CD1c-positive myeloid dendritic cell (primary cell): ENCODE data around the gene CAVIN2.
A peak's percentile ranks its signal among the peaks of the same experiment; 100 is the strongest.

Experiments used
- DNase-seq: peaks from one replicate; pipeline ENCODE4 v3.0.0-alpha.2; 2016; ENCODE audit errors: extremely low spot score

Gene CAVIN2

GRCh38 chr2:191864628-191865374, 17.9 kb upstream of the CAVIN2 start:
- DNase-seq: peak; percentile 21

GRCh38 chr2:191863988-191864387, 17.1 kb upstream of the CAVIN2 start:
- no peak for DNase-seq

- no peak for DNase-seq
Observed at GRCh38 chr2:191862156-191862775, 15.4 kb upstream of the CAVIN2 start.

- no peak for DNase-seq
Observed at GRCh38 chr2:191860760-191861466, 14.0 kb upstream of the CAVIN2 start.

GRCh38 chr2:191859681-191860080, 12.8 kb upstream of the CAVIN2 start:
- DNase-seq: peak; percentile 42

- no peak for DNase-seq
Observed at GRCh38 chr2:191857886-191858285, 11.0 kb upstream of the CAVIN2 start.

GRCh38 chr2:191857259-191857805, 10.4 kb upstream of the CAVIN2 start:
- DNase-seq: no peak

GRCh38 chr2:191856111-191856876, 9.4 kb upstream of the CAVIN2 start:
- DNase-seq: no peak

GRCh38 chr2:191855382-191855781, 8.5 kb upstream of the CAVIN2 start:
- no peak for DNase-seq

GRCh38 chr2:191854382-191855372, 7.8 kb upstream of the CAVIN2 start:
- DNase-seq: no peak

- no peak for DNase-seq
Observed at GRCh38 chr2:191853843-191854242, 7.0 kb upstream of the CAVIN2 start.

GRCh38 chr2:191851158-191851557, 4.3 kb upstream of the CAVIN2 start:
- no peak for DNase-seq

GRCh38 chr2:191848771-191849767, 2.2 kb upstream of the CAVIN2 start:
- DNase-seq: no peak

- DNase-seq: no peak
Observed at GRCh38 chr2:191847764-191848163, 876 bp upstream of the CAVIN2 start.

- DNase-seq: no peak
Observed at GRCh38 chr2:191845876-191846514, 893 bp downstream of the CAVIN2 start.

- no peak for DNase-seq
Observed at GRCh38 chr2:191845248-191845715, 1.6 kb downstream of the CAVIN2 start.

GRCh38 chr2:191844706-191845105, 2.2 kb downstream of the CAVIN2 start:
- DNase-seq: no peak

- DNase-seq: no peak
Observed at GRCh38 chr2:191840921-191841320, 6.0 kb downstream of the CAVIN2 start.
